ENCODE measurements around the gene AFF3.

GRCh38 chr2:99816908-99817307 is 325.5 kb downstream of the AFF3 start:
- TF ChIP-seq JUND (IDR thresholded peaks at IDR 0.05) (no peak), CTCF (IDR thresholded peaks at IDR 0.05 in 2 of 3, conservative IDR thresholded peaks at IDR 0.05 in 1 of 3; ENCODE audit: borderline replicate concordance in 1 of 3, insufficient read depth in 1 of 3, low read depth in 2 of 3, low read length in 2 of 3) (no peak), EGR1 (IDR thresholded peaks at IDR 0.05; ENCODE audit: low read depth) (no peak), MAX (IDR thresholded peaks at IDR 0.05) (no peak)

Data from HCT116 (cell line).